Purkinje cell (primary cell): ENCODE data around the gene CWH43. TPM values are rescaled to one million over a fixed set of nuclear protein-coding genes. Genes with fewer than 3 reads are reported as not detected.

Experiments
- polyA plus RNA-seq: library from polyadenylated mRNA; unstranded; fragments of >200 nt; fragmentation: Nextera tagmentation; gene quantifications from 2 replicates; pipeline ENCODE4 v1.2.1, GENCODE V29; 2014

CWH43 gene
- polyA plus RNA-seq: 2.9 TPM in 1 of 2 replicates, not detected in the other

GRCh38 chr4:48985976-48986653 lies at the start of gene CWH43:
Gene CWH43, plus strand, starts transcription at chr4:48986275. Its CDS starts 155 bp downstream, at chr4:48986430.

Other genes starting within 250 kb of the CWH43 start
- gene FRYL, start 206.0 kb upstream of the CWH43 start, polyA plus RNA-seq: 32.5 and 48.9 TPM in 2 replicates
- 756 and 891 TPM in 2 replicates for gene OCIAD1, start 155.2 kb upstream of the CWH43 start, polyA plus RNA-seq
- 211 and 215 TPM in 2 replicates for gene OCIAD2, start 79.5 kb upstream of the CWH43 start, polyA plus RNA-seq